ENCODE data around the gene RTCA. TPM values are rescaled to one million over a fixed set of nuclear protein-coding genes. Genes with fewer than 3 reads are reported as not detected.
"Not testable (repeated sequence)": the region's sequence is repeated elsewhere in the genome, so short reads cannot be mapped to it uniquely, and the experiment has no call there.

Gene RTCA
- total RNA-seq, 5 donors from 2014 or later (not counting 1 experiment from before 2014, with no cell fraction given): 36.0 to 53.6 (median 40.1) TPM

DNA sequence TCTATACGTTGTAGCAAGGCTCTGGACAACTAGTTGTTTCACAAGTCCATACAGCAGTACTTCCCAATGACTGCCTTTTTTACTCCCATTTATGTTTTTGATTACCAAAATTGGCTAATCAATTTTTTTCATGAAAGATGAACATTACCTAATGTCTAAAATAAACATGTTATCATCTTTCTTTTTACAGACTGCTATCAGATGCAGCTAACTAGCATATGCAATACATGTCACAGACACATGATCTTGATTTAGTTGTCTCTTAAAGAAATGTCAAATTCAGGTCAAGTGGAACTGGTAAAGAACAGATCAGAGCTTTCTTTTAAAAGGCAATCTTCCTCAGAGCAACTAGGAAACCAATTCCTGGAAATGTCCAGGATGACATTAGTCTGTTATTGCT lies 15.8 kb upstream of the RTCA start:
- Mint-ChIP-seq H3K27ac (no peak overlapping the region), H3K27me3 (no peaks in the 10 kb centered on the region), H3K9me3 (no peaks in the 10 kb centered on the region), H3K36me3 (peaks cover 4% of the 10 kb centered on the region), H3K4me1 (peaks cover 13 to 19% (median 16%) of the 10 kb centered on the region in 3 donors), H3K4me3 (no peak overlapping the region)
- ChIA-PET POLR2A (interaction anchor here (0.6 to 1.7 kb wide), 7 partner anchors 8 to 1197 kb away, joined by 3 to 9 read pairs (median 6); partner anchors contain the start of genes RTCA (in 2 of the 2), SASS6 (in 1 of the 2) and TRMT13 (in 1 of the 2)), CTCF (interaction anchor here in 1 of 2 donors (0.6 to 1.6 kb wide), 4 partner anchors 104 to 208 kb away, joined by 3 to 7 read pairs (median 4); no protein-coding TSS in a partner anchor)
- no CpG with 5 or more reads among the region's 1 CpG for WGBS (ENCODE audit: insufficient coverage)
- H3K4me3 ChIP-seq (ENCODE audit: control insufficient read depth in 1 of 2, extremely low read depth in 1 of 2, low read length in 1 of 2): peak overlapping the region; percentile 82 to 94
- peaks cover 0 to 2% of the 10 kb centered on the region in 2 donors for H3K36me3 ChIP-seq (ENCODE audit: control insufficient read depth in 2 of 2, extremely low read depth in 1 of 2, insufficient read depth in 1 of 2, low read length in 1 of 2)
- no peaks in the 10 kb centered on the region for H3K9me3 ChIP-seq
- no peaks in the 10 kb centered on the region for H3K27me3 ChIP-seq (replicated peaks in 1 of 2; ENCODE audit: control insufficient read depth in 2 of 2, extremely low read depth in 1 of 2, insufficient read depth in 2 of 2, low read length in 1 of 2)
- H3K4me1 ChIP-seq (ENCODE audit: control insufficient read depth in 1 of 2, extremely low read depth in 1 of 2, insufficient read depth in 2 of 2, low read length in 2 of 2): peaks cover 10 to 13% of the 10 kb centered on the region in 2 experiments
- H3K27ac ChIP-seq (ENCODE audit: low read length): peak overlapping the region; percentile 80
- DNase-seq: peak in 1 of 35 experiments; percentile 8
- ATAC-seq (replicated peaks in 1 of 4): no peak

DNA sequence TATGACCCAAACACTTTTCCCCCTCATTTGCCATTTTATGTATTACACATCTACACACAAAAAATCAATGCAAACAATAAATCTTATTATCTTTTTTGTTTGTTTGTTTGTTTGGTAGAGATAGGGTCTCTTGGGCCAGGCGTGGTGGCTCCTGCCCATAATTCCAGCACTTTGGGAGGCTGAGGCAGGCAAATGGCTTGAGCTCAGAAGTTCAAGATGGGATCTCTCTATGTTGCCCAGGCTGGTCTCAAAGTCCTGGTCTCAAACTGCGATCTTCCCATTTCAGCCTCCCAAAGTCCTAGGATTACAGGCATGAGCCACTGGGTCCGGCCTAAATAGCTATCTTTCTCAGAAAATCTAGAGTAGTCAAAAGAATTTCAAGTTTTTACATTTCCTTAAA lies 15.2 kb upstream of the RTCA start:
- Histone ChIP-seq H3K4me3 (ENCODE audit: control insufficient read depth in 1 of 2, extremely low read depth in 1 of 2, low read length in 1 of 2) (no peak overlapping the region), H3K4me1 (ENCODE audit: control insufficient read depth in 1 of 2, extremely low read depth in 1 of 2, insufficient read depth in 2 of 2, low read length in 2 of 2) (peaks cover 8 to 13% of the 10 kb centered on the region in 2 experiments), H3K27ac (ENCODE audit: low read length) (no peak overlapping the region), H3K36me3 (ENCODE audit: control insufficient read depth in 2 of 2, extremely low read depth in 1 of 2, insufficient read depth in 1 of 2, low read length in 1 of 2) (peaks cover 0 to 2% of the 10 kb centered on the region in 2 donors), H3K9me3 (no peaks in the 10 kb centered on the region), H3K27me3 (replicated peaks in 1 of 2; ENCODE audit: control insufficient read depth in 2 of 2, extremely low read depth in 1 of 2, insufficient read depth in 2 of 2, low read length in 1 of 2) (no peaks in the 10 kb centered on the region)
- H3K4me3 Mint-ChIP-seq: no peak overlapping the region
- H3K27me3 Mint-ChIP-seq: no peaks in the 10 kb centered on the region
- no peak for DNase-seq
- peaks cover 12 to 14% (median 13%) of the 10 kb centered on the region in 3 donors for H3K4me1 Mint-ChIP-seq
- peaks cover 4% of the 10 kb centered on the region for H3K36me3 Mint-ChIP-seq
- H3K9me3 Mint-ChIP-seq: no peaks in the 10 kb centered on the region
- no CpG with 5 or more reads among the region's 3 CpGs for WGBS (ENCODE audit: insufficient coverage)
- ChIA-PET CTCF (interaction anchor here (0.5 to 1.6 kb wide), 4 partner anchors 15 to 207 kb away, joined by 3 to 7 read pairs (median 4); no protein-coding TSS in a partner anchor), POLR2A (no interaction called here)
- H3K27ac Mint-ChIP-seq: no peak overlapping the region
- ATAC-seq (replicated peaks in 1 of 4): no peak

DNA sequence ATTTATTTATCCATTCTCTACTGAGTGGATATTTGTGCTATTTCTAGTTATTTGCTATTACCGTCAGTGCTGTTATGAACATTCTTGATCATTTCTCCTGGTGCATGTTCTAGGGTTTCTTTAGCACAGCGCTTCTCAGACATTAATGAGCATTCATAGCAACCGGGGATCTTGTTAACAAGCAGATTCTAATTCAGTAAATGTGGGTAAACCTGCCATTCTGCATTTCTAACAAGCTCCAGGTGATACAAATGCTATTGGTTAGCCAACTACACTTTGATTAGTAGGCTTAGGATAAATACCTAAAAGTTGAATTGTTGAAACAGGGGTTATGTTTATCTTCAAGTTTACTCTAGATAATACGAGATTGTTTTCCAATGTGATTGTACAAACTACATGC lies 13.1 kb upstream of the RTCA start:
- WGBS (ENCODE audit: insufficient coverage): 92% methylated on average over 2 of the region's 4 CpGs
- H3K27ac ChIP-seq (ENCODE audit: low read length): no peak overlapping the region
- Mint-ChIP-seq H3K36me3 (no peaks in the 10 kb centered on the region), H3K27ac (no peak overlapping the region), H3K27me3 (peaks cover 0 to 2% of the 10 kb centered on the region in 2 donors), H3K4me3 (no peak overlapping the region), H3K4me1 (peaks cover 0 to 2% (median 0%) of the 10 kb centered on the region in 3 donors), H3K9me3 (no peaks in the 10 kb centered on the region)
- H3K4me1 ChIP-seq (ENCODE audit: control insufficient read depth in 1 of 2, extremely low read depth in 1 of 2, insufficient read depth in 2 of 2, low read length in 2 of 2): peaks cover 8 to 13% of the 10 kb centered on the region in 2 experiments
- CTCF ChIA-PET: no interaction called here
- H3K36me3 ChIP-seq (ENCODE audit: control insufficient read depth in 2 of 2, extremely low read depth in 1 of 2, insufficient read depth in 1 of 2, low read length in 1 of 2): no peaks in the 10 kb centered on the region
- no peak for ATAC-seq (replicated peaks in 1 of 4)
- DNase-seq: no peak
- POLR2A ChIA-PET: interaction anchor here in 1 of 2 donors (0.6 kb wide), 1 partner anchor 355 kb away, joined by 3 read pairs; no protein-coding TSS in a partner anchor
- no peaks in the 10 kb centered on the region for H3K27me3 ChIP-seq (replicated peaks in 1 of 2; ENCODE audit: control insufficient read depth in 2 of 2, extremely low read depth in 1 of 2, insufficient read depth in 2 of 2, low read length in 1 of 2)
- no peak overlapping the region for H3K4me3 ChIP-seq (ENCODE audit: control insufficient read depth in 1 of 2, extremely low read depth in 1 of 2, low read length in 1 of 2)
- no peaks in the 10 kb centered on the region for H3K9me3 ChIP-seq

DNA sequence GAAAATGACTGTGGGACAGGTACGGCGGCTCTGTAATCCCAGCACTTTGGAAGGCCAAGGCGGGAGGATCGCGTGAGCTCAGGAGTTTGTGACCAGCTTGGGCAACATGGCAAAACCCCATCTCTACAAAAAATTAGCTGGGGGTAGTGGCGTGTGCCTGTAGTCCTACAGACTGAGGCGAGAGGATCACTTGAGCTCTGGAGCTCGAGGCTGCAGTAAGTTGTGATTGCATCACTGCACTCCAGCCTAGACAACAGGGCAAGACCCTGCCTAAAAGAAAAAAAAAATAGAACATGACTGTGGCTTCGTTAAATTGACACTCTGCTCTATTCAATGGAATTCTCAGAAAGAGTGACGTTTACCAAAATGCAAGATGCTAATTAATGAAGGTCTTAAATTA lies 12.5 kb upstream of the RTCA start:
- ATAC-seq (replicated peaks in 1 of 4) (no peak), DNase-seq (no peak)
- Mint-ChIP-seq H3K27me3 (peaks cover 0 to 2% of the 10 kb centered on the region in 2 donors), H3K27ac (no peak overlapping the region), H3K4me1 (peaks cover 0 to 2% (median 0%) of the 10 kb centered on the region in 3 donors), H3K9me3 (no peaks in the 10 kb centered on the region), H3K36me3 (no peaks in the 10 kb centered on the region), H3K4me3 (no peak overlapping the region)
- H3K4me1 ChIP-seq (ENCODE audit: control insufficient read depth in 1 of 2, extremely low read depth in 1 of 2, insufficient read depth in 2 of 2, low read length in 2 of 2): peaks cover 8 to 12% of the 10 kb centered on the region in 2 experiments
- ChIA-PET POLR2A (interaction anchor here in 1 of 2 donors (0.6 kb wide), 1 partner anchor 356 kb away, joined by 3 read pairs; no protein-coding TSS in a partner anchor), CTCF (no interaction called here)
- no peak overlapping the region for H3K27ac ChIP-seq (ENCODE audit: low read length)
- H3K36me3 ChIP-seq (ENCODE audit: control insufficient read depth in 2 of 2, extremely low read depth in 1 of 2, insufficient read depth in 1 of 2, low read length in 1 of 2): no peaks in the 10 kb centered on the region
- 80% methylated on average over 8 of the region's 10 CpGs for WGBS (ENCODE audit: insufficient coverage)
- H3K9me3 ChIP-seq: no peaks in the 10 kb centered on the region
- H3K4me3 ChIP-seq (ENCODE audit: control insufficient read depth in 1 of 2, extremely low read depth in 1 of 2, low read length in 1 of 2): no peak overlapping the region
- H3K27me3 ChIP-seq (replicated peaks in 1 of 2; ENCODE audit: control insufficient read depth in 2 of 2, extremely low read depth in 1 of 2, insufficient read depth in 2 of 2, low read length in 1 of 2): no peaks in the 10 kb centered on the region

DNA sequence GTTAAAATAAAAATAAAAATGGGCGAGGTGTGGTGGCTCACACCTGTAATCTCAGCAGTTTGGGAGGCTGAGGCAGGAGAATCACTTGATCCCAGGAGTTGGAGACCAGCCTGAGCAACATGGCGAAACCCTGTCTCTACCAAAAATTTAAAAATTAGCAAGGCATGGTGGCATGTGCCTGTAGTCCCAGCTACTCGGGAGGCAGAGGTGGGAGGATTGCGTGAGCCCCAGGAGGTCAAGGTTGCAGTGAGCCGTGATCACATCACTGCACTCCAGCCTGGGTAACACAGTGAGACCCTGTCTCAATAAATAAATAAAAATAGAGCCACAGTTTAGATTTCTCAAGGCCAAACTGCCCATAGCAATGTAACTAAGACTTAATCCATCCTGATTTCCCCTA lies 9.7 kb upstream of the RTCA start:
- H3K36me3 Mint-ChIP-seq; H3K27me3 ChIP-seq (replicated peaks in 1 of 2; ENCODE audit: control insufficient read depth in 2 of 2, extremely low read depth in 1 of 2, insufficient read depth in 2 of 2, low read length in 1 of 2); H3K4me3 ChIP-seq (ENCODE audit: control insufficient read depth in 1 of 2, extremely low read depth in 1 of 2, low read length in 1 of 2); H3K4me1 Mint-ChIP-seq; H3K27ac ChIP-seq (ENCODE audit: low read length); DNase-seq; CTCF ChIA-PET; H3K36me3 ChIP-seq (ENCODE audit: control insufficient read depth in 2 of 2, extremely low read depth in 1 of 2, insufficient read depth in 1 of 2, low read length in 1 of 2); POLR2A ChIA-PET; H3K4me1 ChIP-seq (ENCODE audit: control insufficient read depth in 1 of 2, extremely low read depth in 1 of 2, insufficient read depth in 2 of 2, low read length in 2 of 2); ATAC-seq (replicated peaks in 1 of 4); H3K27ac Mint-ChIP-seq; H3K27me3 Mint-ChIP-seq; H3K9me3 Mint-ChIP-seq; H3K9me3 ChIP-seq; H3K4me3 Mint-ChIP-seq: not testable (repeated sequence)
- WGBS (ENCODE audit: insufficient coverage): no CpG with 5 or more reads among the region's 5 CpGs

DNA sequence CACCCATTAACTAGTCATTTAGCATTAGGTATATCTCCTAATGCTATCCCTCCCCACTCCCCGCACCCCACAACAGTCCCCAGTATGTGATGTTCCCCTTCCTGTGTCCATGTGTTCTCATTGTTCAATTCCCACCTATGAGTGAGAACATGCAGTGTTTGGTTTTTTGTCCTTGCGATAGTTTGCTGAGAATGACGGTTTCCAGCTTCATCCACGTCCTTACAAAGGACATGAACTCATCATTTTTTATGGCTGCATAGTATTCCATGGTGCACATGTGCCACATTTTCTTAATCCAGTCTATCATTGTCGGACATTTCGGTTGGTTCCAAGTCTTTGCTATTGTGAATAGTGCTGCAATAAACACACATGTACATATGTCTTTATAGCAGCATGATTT lies 7.6 kb upstream of the RTCA start:
- not testable (repeated sequence) for ATAC-seq (replicated peaks in 1 of 4); H3K27me3 Mint-ChIP-seq; H3K4me3 ChIP-seq (ENCODE audit: control insufficient read depth in 1 of 2, extremely low read depth in 1 of 2, low read length in 1 of 2); H3K4me3 Mint-ChIP-seq; H3K4me1 Mint-ChIP-seq; H3K27me3 ChIP-seq (replicated peaks in 1 of 2; ENCODE audit: control insufficient read depth in 2 of 2, extremely low read depth in 1 of 2, insufficient read depth in 2 of 2, low read length in 1 of 2); H3K27ac Mint-ChIP-seq; H3K27ac ChIP-seq (ENCODE audit: low read length); H3K4me1 ChIP-seq (ENCODE audit: control insufficient read depth in 1 of 2, extremely low read depth in 1 of 2, insufficient read depth in 2 of 2, low read length in 2 of 2); DNase-seq; H3K9me3 Mint-ChIP-seq; H3K36me3 ChIP-seq (ENCODE audit: control insufficient read depth in 2 of 2, extremely low read depth in 1 of 2, insufficient read depth in 1 of 2, low read length in 1 of 2); H3K9me3 ChIP-seq
- H3K36me3 Mint-ChIP-seq: peaks cover 11% of the 10 kb centered on the region
- ChIA-PET POLR2A (interaction anchor here (0.6 to 1.0 kb wide), 5 partner anchors 8 to 1375 kb away, joined by 3 to 9 read pairs (median 5); no protein-coding TSS in a partner anchor), CTCF (interaction anchor here in 1 of 2 donors (0.6 kb wide), 1 partner anchor 79 kb away, joined by 3 read pairs; no protein-coding TSS in a partner anchor)
- WGBS (ENCODE audit: insufficient coverage): no CpG with 5 or more reads among the region's 6 CpGs
